IMR-90 (cell line): ENCODE results near the gene KCTD16. TPM values are rescaled to one million over a fixed set of nuclear protein-coding genes. Genes with fewer than 3 reads are reported as not detected.

Source experiments
- ATAC-seq: fragments of 200-7000 bp; cut with Tn5 transposase; 2 replicates; pipeline ENCODE4 v1.9.1; 2020; ENCODE audit warnings: low read depth, mild to moderate bottlenecking, moderate library complexity
- BruUV-seq: library from RNA; stranded (reverse); fragments of 400-500 nt; replicated peaks from 2 replicates; lab custom pipeline; 2021; lab: Mats Ljungman, UMichigan
- CTCF ChIA-PET: fragments of 300-600 bp; formaldehyde crosslinking; extraction: SDS; loops from one replicate; lab custom pipeline; 2021; ENCODE audit warnings: antibody characterized with exemption; lab: Yijun Ruan, JAX
- POLR2A ChIA-PET: fragments of 300-600 bp; sonication (Branson Sonifier 250); formaldehyde crosslinking; loops from one replicate; lab custom pipeline; 2022; ENCODE audit warnings: antibody characterized with exemption; ENCODE audit not compliant: unreplicated experiment; lab: Charles Lee
- DNase-seq: peaks from one replicate; pipeline ENCODE4 v3.0.0; 2013
- H2AFZ ChIP-seq: replicated peaks from 2 replicates; pipeline ENCODE3; 2013; ENCODE audit warnings: low read length, mild to moderate bottlenecking; ENCODE audit not compliant: poor library complexity
- H2AK5ac ChIP-seq: 2 replicates; pipeline ENCODE4 v1.6.1; 2013; ENCODE audit warnings: low read depth, low read length, inconsistent platforms
- H2AK9ac ChIP-seq: replicated peaks from 2 replicates; pipeline ENCODE3; 2013; ENCODE audit warnings: mild to moderate bottlenecking, low read depth, low read length, moderate library complexity; ENCODE audit not compliant: poor library complexity
- H2BK120ac ChIP-seq: 2 replicates; pipeline ENCODE4 v1.6.1; 2013; ENCODE audit warnings: low read depth, low read length, inconsistent platforms
- H2BK15ac ChIP-seq: 3 replicates; pipeline ENCODE4 v1.6.1; 2013; ENCODE audit warnings: low read depth, low read length, inconsistent platforms
- H2BK20ac ChIP-seq: 2 replicates; pipeline ENCODE4 v1.6.1; 2013; ENCODE audit warnings: low read depth, mild to moderate bottlenecking, inconsistent platforms, low read length, moderate library complexity
- H2BK5ac ChIP-seq: 2 replicates; pipeline ENCODE4 v1.6.1; 2013; ENCODE audit warnings: mild to moderate bottlenecking, low read depth, low read length, inconsistent platforms; ENCODE audit not compliant: poor library complexity, severe bottlenecking
- H3K14ac ChIP-seq: replicated peaks from 2 replicates; pipeline ENCODE4 v1.6.1; 2013; ENCODE audit warnings: low read depth, low read length, inconsistent platforms
- H3K18ac ChIP-seq: 2 replicates; pipeline ENCODE4 v1.6.1; 2013; ENCODE audit warnings: low read depth, low read length, control low read depth
- H3K23ac ChIP-seq: 2 replicates; pipeline ENCODE4 v1.6.1; 2013; ENCODE audit warnings: low read depth, low read length, inconsistent platforms
- H3K27ac ChIP-seq: 2 replicates; pipeline ENCODE4 v1.5.1; 2013; ENCODE audit warnings: mild to moderate bottlenecking, control low read depth, low read length; ENCODE audit not compliant: insufficient read depth
- H3K27me3 ChIP-seq: 2 replicates; pipeline ENCODE4 v1.6.1; 2013; ENCODE audit warnings: low read length; ENCODE audit not compliant: control insufficient read depth, insufficient read depth
- H3K36me3 ChIP-seq: 2 replicates; pipeline ENCODE4 v1.6.1; 2013; ENCODE audit warnings: low read length, mixed read lengths; ENCODE audit not compliant: control insufficient read depth, insufficient read depth
- H3K4ac ChIP-seq: 2 replicates; pipeline ENCODE4 v1.6.1; 2013; ENCODE audit warnings: low read depth, low read length, inconsistent platforms
- H3K4me1 ChIP-seq: 2 replicates; pipeline ENCODE4 v1.6.1; 2013; ENCODE audit warnings: low read length, mixed read lengths; ENCODE audit not compliant: control insufficient read depth, insufficient read depth
- H3K4me2 ChIP-seq: 2 replicates; pipeline ENCODE4 v1.6.1; 2013; ENCODE audit warnings: low read depth, mild to moderate bottlenecking, control low read depth, low read length, moderate library complexity
- H3K4me3 ChIP-seq: 2 replicates; pipeline ENCODE4 v1.5.1; 2013; ENCODE audit warnings: low read depth, mild to moderate bottlenecking, control low read depth, low read length, moderate library complexity; ENCODE audit not compliant: insufficient read depth
- H3K56ac ChIP-seq: 2 replicates; pipeline ENCODE4 v1.6.1; 2013; ENCODE audit warnings: low read length, inconsistent platforms; ENCODE audit not compliant: insufficient read depth; ENCODE audit errors: extremely low read depth
- H3K79me1 ChIP-seq, 2 experiments: 2 replicates each; pipeline ENCODE4 v1.6.1; 2013; ENCODE audit warnings: low read length in 2 of 2, inconsistent platforms in 1 of 2, low read depth in 1 of 2
- H3K9ac ChIP-seq: 2 replicates; pipeline ENCODE4 v1.6.1; 2013; ENCODE audit warnings: low read depth, low read length, control low read depth
- H3K9me1 ChIP-seq: 2 replicates; pipeline ENCODE4 v1.6.1; 2013; ENCODE audit warnings: low read length, inconsistent platforms; ENCODE audit not compliant: insufficient read depth
- H3K9me3 ChIP-seq: 2 replicates; pipeline ENCODE4 v1.6.1; 2013; ENCODE audit warnings: low read length; ENCODE audit not compliant: control insufficient read depth, insufficient read depth
- H4K20me1 ChIP-seq: 2 replicates; pipeline ENCODE4 v1.6.1; 2013; ENCODE audit warnings: low read length, inconsistent platforms; ENCODE audit not compliant: insufficient read depth
- H4K5ac ChIP-seq: 2 replicates; pipeline ENCODE4 v1.6.1; 2013; ENCODE audit warnings: mild to moderate bottlenecking, low read depth, low read length, control low read depth
- H4K8ac ChIP-seq, 2 experiments: 2 replicates each; pipeline ENCODE4 v1.6.1; 2013; ENCODE audit warnings: low read depth in 2 of 2, low read length in 2 of 2, control low read depth in 1 of 2, inconsistent platforms in 1 of 2
- H4K91ac ChIP-seq: 2 replicates; pipeline ENCODE4 v1.6.1; 2013; ENCODE audit warnings: low read depth, low read length, inconsistent platforms; ENCODE audit not compliant: insufficient read depth
- BHLHE40 ChIP-seq: fragments of 150-350 bp; IDR thresholded peaks from 2 replicates; pipeline ENCODE4 v1.6.1; 2016; ENCODE audit warnings: mild to moderate bottlenecking, low read depth, low read length
- CEBPB ChIP-seq: IDR thresholded peaks from 2 replicates; pipeline ENCODE4 v1.6.1; 2012; ENCODE audit warnings: low read depth, low read length, improper control_type of control experiment
- ELK1 ChIP-seq: fragments of 150-350 bp; IDR thresholded peaks from 2 replicates; pipeline ENCODE4 v1.6.1; 2016; ENCODE audit warnings: low read depth, mild to moderate bottlenecking, low read length, moderate library complexity, borderline replicate concordance
- MAZ ChIP-seq: IDR thresholded peaks from 2 replicates; pipeline ENCODE4 v1.6.1; 2012; ENCODE audit warnings: low read depth, mild to moderate bottlenecking, low read length, improper control_type of control experiment, moderate library complexity, borderline replicate concordance
- NFE2L2 ChIP-seq: fragments of 150-350 bp; IDR thresholded peaks from 2 replicates; pipeline ENCODE4 v1.6.1; 2016; ENCODE audit warnings: low read depth, mild to moderate bottlenecking, low read length
- RAD21 ChIP-seq: IDR thresholded peaks from 2 replicates; pipeline ENCODE4 v1.6.1; 2012; ENCODE audit warnings: low read length, improper control_type of control experiment
- SMC3 ChIP-seq: fragments of 150-350 bp; IDR thresholded peaks from 2 replicates; pipeline ENCODE4 v1.6.1; 2016; ENCODE audit warnings: low read depth, mild to moderate bottlenecking, antibody characterized with exemption, low read length, moderate library complexity
- USF2 ChIP-seq: fragments of 150-350 bp; IDR thresholded peaks from 2 replicates; pipeline ENCODE4 v1.6.1; 2017; ENCODE audit warnings: mild to moderate bottlenecking, antibody characterized with exemption, low read length, low read depth
- WGBS, 2 experiments: methylation state at CpG; one replicate each; pipeline versions ENCODE4 v1.1.5 to v1.1.7; 2013; ENCODE audit warnings: missing lambda C conversion rate in 2 of 2; ENCODE audit not compliant: insufficient read length in 1 of 2; ENCODE audit errors: extremely low coverage in 2 of 2; 5-methylcytosine and 5-hydroxymethylcytosine counted together
- dilution Hi-C: fragments of 300-500 bp; cut with HindIII; formaldehyde crosslinking; loops from one replicate; pipeline ENCODE4 v1.14.3; 2018; ENCODE audit warnings: low sequenced_read_pairs; ENCODE audit not compliant: unreplicated experiment
- in situ Hi-C: fragments of 300-500 bp; cut with MboI; formaldehyde crosslinking; loops from 3 replicates; pipeline ENCODE4 v1.14.3; 2019; ENCODE audit warnings: low sequenced_read_pairs, inconsistent platforms, mixed read lengths
- intact Hi-C: fragments of 100-400 bp; cut with micrococcal nuclease; formaldehyde crosslinking; loops from 2 replicates; pipeline ENCODE4 v1.10.0; 2022
- polyA plus RNA-seq, 3 experiments: library from polyadenylated mRNA; depleted of rRNA; stranded (reverse); fragments of >200 nt; gene quantifications; 2 replicates each; pipeline ENCODE4 v1.2.3, GENCODE V29; 2012; ENCODE audit warnings: low replicate concordance in 1 of 3
- total RNA-seq: library from RNA; depleted of rRNA; stranded (reverse); fragments of >200 nt; gene quantifications from 2 replicates; pipeline ENCODE4 v1.2.3, GENCODE V29; 2012

Gene KCTD16
- total and polyA plus RNA-seq, 2 of the 4 experiments (the other 2 are of a cell fraction) = 0.43 to 1.1 TPM

GRCh38 chr5:144313147-144313726, 142.6 kb downstream of the KCTD16 start:
- H4K5ac ChIP-seq = no peak overlapping the region
- no peak overlapping the region for H2AK5ac ChIP-seq
- intact Hi-C loops (no loop called here), dilution Hi-C loops (no loop called here), in situ Hi-C loops (no loop called here)
- ATAC-seq (no peak), DNase-seq (no peak)
- H2BK5ac ChIP-seq = no peak overlapping the region
- H3K9ac ChIP-seq = no peak overlapping the region
- H3K4me1 ChIP-seq = no peaks in the 10 kb centered on the region
- ChIA-PET POLR2A (no interaction called here), CTCF (no interaction called here)
- no peaks in the 10 kb centered on the region for H3K36me3 ChIP-seq
- no peak overlapping the region for H2BK20ac ChIP-seq
- H2AFZ ChIP-seq = no peak overlapping the region
- no peaks in the 10 kb centered on the region for H4K20me1 ChIP-seq
- TF ChIP-seq BHLHE40 (no peak), CEBPB (no peak), MAZ (no peak), SMC3 (no peak), ELK1 (no peak), USF2 (no peak), NFE2L2 (no peak), RAD21 (no peak)
- H3K4ac ChIP-seq = no peak overlapping the region
- H3K9me3 ChIP-seq = no peaks in the 10 kb centered on the region
- H4K8ac ChIP-seq = no peak overlapping the region
- no peak overlapping the region for H4K91ac ChIP-seq
- H3K9me1 ChIP-seq = no peaks in the 10 kb centered on the region
- H3K4me3 ChIP-seq = no peak overlapping the region
- H3K27me3 ChIP-seq = no peaks in the 10 kb centered on the region; the same call in 1 of the 2 replicates
- no peak overlapping the region for H3K14ac ChIP-seq
- H2AK9ac ChIP-seq = no peak overlapping the region
- H3K56ac ChIP-seq = no peak overlapping the region
- no peak overlapping the region for H3K4me2 ChIP-seq
- H3K23ac ChIP-seq = no peak overlapping the region
- H3K79me1 ChIP-seq = no peaks in the 10 kb centered on the region
- H2BK15ac ChIP-seq = no peak overlapping the region
- BruUV-seq = no TSS peak
- H3K27ac ChIP-seq = no peak overlapping the region
- H3K18ac ChIP-seq = no peak overlapping the region
- WGBS, 2 experiments = no CpG with 5 or more reads among the region's 1 CpG
- H2BK120ac ChIP-seq = no peak overlapping the region
